Right lobe of liver (tissue), 6 donors: Measurements from ENCODE around the gene PRICKLE3. TPM values are rescaled to one million over a fixed set of nuclear protein-coding genes. Genes with fewer than 3 reads are reported as not detected.
"Not testable (repeated sequence)": the region's sequence is repeated elsewhere in the genome, so short reads cannot be mapped to it uniquely, and the experiment has no call there.

Experiments
- ATAC-seq, 4 donors: fragments of 200-7000 bp; cut with Tn5 transposase; one replicate each; pipeline ENCODE4 v1.9.1; 2020; ENCODE audit warnings: mild to moderate bottlenecking in 4 of 4, moderate library complexity in 4 of 4
- DNase-seq, 3 donors: peaks; one replicate each; pipeline ENCODE4 v3.0.0-alpha.2; 2020
- H3K27ac ChIP-seq, 3 donors: fragments of 200-600 bp; one replicate each; pipeline ENCODE4 v1.8.0; 2022
- H3K27me3 ChIP-seq, 2 donors: fragments of 200-600 bp; one replicate each; pipeline ENCODE4 v1.8.0; 2022
- H3K36me3 ChIP-seq, 4 donors: fragments of 200-600 bp; sonication (generic) in 1 of 4; one replicate each; pipeline versions ENCODE4 v1.5.1 to v1.8.0; 2017 to 2022; ENCODE audit warnings: control low read depth in 1 of 4
- H3K4me1 ChIP-seq, 4 donors: fragments of 200-600 bp; sonication (generic) in 1 of 4; one replicate each; pipeline versions ENCODE4 v1.5.1 to v1.8.0; 2017 to 2022; ENCODE audit warnings: control low read depth in 1 of 4
- H3K4me3 ChIP-seq, 3 donors: fragments of 200-600 bp; one replicate each; pipeline ENCODE4 v1.8.0; 2022
- H3K9me3 ChIP-seq, 4 donors: fragments of 200-600 bp; sonication (generic) in 1 of 4; one replicate each; pipeline versions ENCODE4 v1.5.1 to v1.8.0; 2017 to 2022; ENCODE audit warnings: control low read depth in 1 of 4
- POLR2A ChIP-seq: fragments of 450-650 bp; IDR thresholded peaks from one replicate; pipeline ENCODE4 v1.6.1; 2017; ENCODE audit warnings: antibody characterized with exemption, mild to moderate bottlenecking
- WGBS: methylation state at CpG from one replicate; pipeline ENCODE4 v1.1.6; 2018; ENCODE audit warnings: low coverage, low lambda C conversion rate; ENCODE audit not compliant: insufficient coverage; ENCODE audit errors: missing lambda C conversion rate; 5-methylcytosine and 5-hydroxymethylcytosine counted together
- intact Hi-C, 2 donors: fragments of 100-400 bp; cut with DNase I; formaldehyde crosslinking; loops; one replicate each; pipeline versions ENCODE4 v1.11.2 to v1.14.1; 2022
- total RNA-seq, 6 experiments: library from RNA; depleted of rRNA in 2 of 6; stranded (reverse); fragments of >200 nt in 2 of 6; fragmentation: NEBNext Ultra II Directional in 3 of 6; extraction: Animal tissue kit (Norgen Biotek cat#: 25700) in 3 of 6; gene quantifications; one replicate each; pipeline versions ENCODE4 v1.1.0 to v1.2.4, GENCODE V29; 2016 to 2023
- TF ChIP-seq, protein P1 (sequence below), 4 donors: fragments of 200-600 bp in 3 of 4; fragments of 450-650 bp in 1 of 4; IDR thresholded peaks; one replicate each; pipeline versions ENCODE4 v1.5.1 to v1.8.0; 2016 to 2022; ENCODE audit warnings: antibody characterized with exemption in 4 of 4, mild to moderate bottlenecking in 2 of 4
- donor health status: DM: no; HTN: yes; CAD: no.
- donor health status: DM: no; HTN: no; CAD: no.
- donor health status: DM: no; HTN: no; CAD: no.
- donor health status: DM: no; HTN: yes; CAD: no.
- donor health status: DM: no; HTN: yes; CAD: no.

Gene PRICKLE3
- total RNA-seq, 6 experiments from 2014 or later, result 3.8 to 6.4 (median 5.0) TPM

DNA sequence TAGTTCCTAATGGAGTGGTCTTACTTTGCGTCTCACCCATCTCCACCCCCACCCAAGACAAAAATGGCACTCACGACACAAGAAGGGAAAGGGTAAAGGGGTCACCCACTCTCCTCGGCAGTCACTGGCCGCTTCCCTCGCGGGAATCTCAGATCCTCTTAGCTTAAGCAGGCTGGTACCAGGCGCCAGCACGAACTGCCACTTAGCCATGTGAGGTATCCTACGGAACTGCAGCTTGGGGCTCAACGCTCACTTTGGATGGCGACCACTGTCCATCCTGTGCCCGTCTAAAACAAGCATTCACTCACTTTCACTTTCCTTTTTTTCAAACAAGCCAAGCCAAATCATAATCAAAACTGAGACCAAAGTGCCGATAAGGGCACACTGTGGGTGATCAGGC lies 38.2 kb downstream of the PRICKLE3 start:
- intact Hi-C loops, result no loop called here
- TF ChIP-seq, protein P1, sequence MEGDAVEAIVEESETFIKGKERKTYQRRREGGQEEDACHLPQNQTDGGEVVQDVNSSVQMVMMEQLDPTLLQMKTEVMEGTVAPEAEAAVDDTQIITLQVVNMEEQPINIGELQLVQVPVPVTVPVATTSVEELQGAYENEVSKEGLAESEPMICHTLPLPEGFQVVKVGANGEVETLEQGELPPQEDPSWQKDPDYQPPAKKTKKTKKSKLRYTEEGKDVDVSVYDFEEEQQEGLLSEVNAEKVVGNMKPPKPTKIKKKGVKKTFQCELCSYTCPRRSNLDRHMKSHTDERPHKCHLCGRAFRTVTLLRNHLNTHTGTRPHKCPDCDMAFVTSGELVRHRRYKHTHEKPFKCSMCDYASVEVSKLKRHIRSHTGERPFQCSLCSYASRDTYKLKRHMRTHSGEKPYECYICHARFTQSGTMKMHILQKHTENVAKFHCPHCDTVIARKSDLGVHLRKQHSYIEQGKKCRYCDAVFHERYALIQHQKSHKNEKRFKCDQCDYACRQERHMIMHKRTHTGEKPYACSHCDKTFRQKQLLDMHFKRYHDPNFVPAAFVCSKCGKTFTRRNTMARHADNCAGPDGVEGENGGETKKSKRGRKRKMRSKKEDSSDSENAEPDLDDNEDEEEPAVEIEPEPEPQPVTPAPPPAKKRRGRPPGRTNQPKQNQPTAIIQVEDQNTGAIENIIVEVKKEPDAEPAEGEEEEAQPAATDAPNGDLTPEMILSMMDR (IDR thresholded peaks at IDR 0.05), result no peak
- TF ChIP-seq POLR2A, result no peak
- 83% methylated on average over 12 of the region's 13 CpGs for WGBS
- Histone ChIP-seq H3K4me1 (no peaks in the 10 kb centered on the region), H3K36me3 (no peaks in the 10 kb centered on the region), H3K27ac (no peak overlapping the region), H3K27me3 (no peaks in the 10 kb centered on the region), H3K9me3 (no peaks in the 10 kb centered on the region), H3K4me3 (no peak overlapping the region)
- ATAC-seq, result peak in 1 of 4 donors; percentile 19
- peak in 1 of 3 donors; percentile 33 for DNase-seq

DNA sequence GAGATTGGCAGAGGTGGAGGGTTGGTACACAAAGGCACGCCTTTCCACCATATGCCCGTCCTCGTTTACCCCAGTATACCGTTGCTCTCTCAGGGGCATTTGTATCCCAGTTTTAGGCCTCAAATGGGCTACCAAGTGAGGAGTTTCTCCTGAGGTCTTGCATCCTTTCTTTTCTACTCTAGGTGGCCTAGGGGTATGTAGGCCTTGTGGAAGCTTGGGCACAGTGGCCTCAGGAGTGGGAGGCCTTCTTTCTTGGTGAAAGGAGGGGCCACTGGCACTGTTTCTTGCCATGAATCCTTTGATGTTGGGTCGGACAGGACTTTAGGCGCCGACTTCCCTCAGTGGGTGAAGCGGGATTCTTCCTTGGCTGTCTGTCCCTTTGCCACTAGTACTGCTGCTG lies 38.9 kb downstream of the PRICKLE3 start:
- WGBS, result 91% methylated on average over 8 of the region's 8 CpGs
- Histone ChIP-seq H3K27ac (no peak overlapping the region), H3K4me1 (no peaks in the 10 kb centered on the region), H3K27me3 (no peaks in the 10 kb centered on the region), H3K4me3 (no peak overlapping the region), H3K9me3 (no peaks in the 10 kb centered on the region), H3K36me3 (no peaks in the 10 kb centered on the region)
- ATAC-seq (no peak), DNase-seq (peak in 1 of 3 donors; percentile 11)
- no peak for TF ChIP-seq POLR2A
- TF ChIP-seq, protein P1 (IDR thresholded peaks at IDR 0.05), result no peak
- intact Hi-C loops, result no loop called here

DNA sequence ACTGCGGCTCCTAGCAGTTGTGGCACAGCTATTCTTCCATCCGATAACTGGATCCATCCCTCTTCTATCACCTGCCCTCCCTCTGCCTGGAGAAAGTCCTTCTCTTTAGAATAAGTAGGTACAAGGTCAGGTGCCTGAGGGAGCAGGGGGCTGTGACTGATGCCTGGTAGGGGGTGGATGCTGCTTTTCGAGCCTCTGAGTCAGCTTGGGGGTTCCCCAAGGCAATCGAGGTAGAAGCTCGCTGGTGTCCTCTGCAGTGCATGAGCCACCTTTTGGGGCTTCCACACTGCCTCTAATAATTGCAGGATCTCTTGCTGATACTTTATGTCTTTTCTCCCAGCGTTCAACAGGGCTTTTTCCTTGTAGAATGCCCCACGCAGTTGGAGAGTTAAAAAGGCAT lies 43.0 kb downstream of the PRICKLE3 start:
- H3K4me1 ChIP-seq, H3K4me3 ChIP-seq, H3K27me3 ChIP-seq, H3K27ac ChIP-seq, H3K9me3 ChIP-seq, intact Hi-C loops, H3K36me3 ChIP-seq, ATAC-seq: not testable (repeated sequence)
- 90% methylated on average over 2 of the region's 7 CpGs for WGBS
- DNase-seq, result peak in 1 of 3 donors; percentile 16

DNA sequence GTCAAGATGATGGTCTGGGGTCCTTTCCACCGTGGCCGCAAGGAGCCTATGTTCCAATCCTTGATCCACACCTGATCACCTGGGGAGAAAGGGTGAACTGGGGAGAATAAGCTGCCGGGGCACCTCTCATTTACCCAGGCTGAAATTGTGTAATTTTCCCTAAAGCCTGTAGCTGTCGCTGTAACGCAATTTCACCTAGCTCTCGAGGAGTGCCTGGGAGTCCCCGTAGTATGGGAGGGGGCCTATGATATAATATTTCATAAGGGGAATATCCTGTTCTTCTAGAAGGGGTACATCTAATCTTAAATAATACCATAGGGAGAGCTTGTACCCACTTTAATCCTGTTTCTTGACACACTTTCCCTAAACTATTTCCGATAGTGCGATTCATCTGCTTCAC lies 43.9 kb downstream of the PRICKLE3 start:
- intact Hi-C loops, ATAC-seq: not testable (repeated sequence)
- 26% methylated on average over 7 of the region's 9 CpGs for WGBS

DNA sequence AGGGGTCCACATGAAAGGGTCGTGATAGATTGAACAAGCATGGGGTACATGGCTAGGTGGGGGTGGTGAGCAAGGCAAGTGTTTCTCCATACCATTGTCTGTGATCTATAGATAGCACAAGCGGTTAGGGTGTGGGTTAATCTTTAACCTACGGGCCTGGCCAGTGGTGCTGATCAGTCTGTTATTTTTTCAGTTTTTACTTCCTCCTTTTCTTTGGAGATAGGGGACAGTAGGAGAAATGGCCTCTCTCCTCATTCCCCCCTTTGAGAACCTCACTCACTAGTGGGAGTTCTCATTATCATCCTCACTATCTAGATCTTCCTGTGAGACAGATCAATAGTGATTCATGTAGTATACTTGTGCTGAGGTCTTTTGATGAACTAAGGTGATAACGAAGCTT lies 46.5 kb downstream of the PRICKLE3 start:
- Histone ChIP-seq H3K9me3 (no peaks in the 10 kb centered on the region), H3K27ac (no peak overlapping the region), H3K27me3 (no peaks in the 10 kb centered on the region), H3K36me3 (no peaks in the 10 kb centered on the region), H3K4me3 (no peak overlapping the region), H3K4me1 (no peaks in the 10 kb centered on the region)
- intact Hi-C loops, result no loop called here
- ATAC-seq (peak in 1 of 4 donors; percentile 53), DNase-seq (no peak)
- 51% methylated on average over 4 of the region's 4 CpGs for WGBS
- no peak for TF ChIP-seq POLR2A
- TF ChIP-seq, protein P1 (IDR thresholded peaks at IDR 0.05), result no peak

More for the DNA sequence above, 43.9 kb downstream of the PRICKLE3 start:
- TF ChIP-seq, protein P1 (IDR thresholded peaks at IDR 0.05), result peak; percentile 30 to 54 (median 43)
- DNase-seq, H3K4me1 ChIP-seq, H3K27ac ChIP-seq, H3K4me3 ChIP-seq, H3K9me3 ChIP-seq, H3K27me3 ChIP-seq, H3K36me3 ChIP-seq: not testable (repeated sequence)
